Neural progenitor cell (in vitro differentiated cells): ENCODE data around the gene HMX1. TPM values are rescaled to one million over a fixed set of nuclear protein-coding genes. Genes with fewer than 3 reads are reported as not detected.
A peak's percentile ranks its signal among the peaks of the same experiment; 100 is the strongest.

Source experiments
- DNase-seq: peaks from one replicate; pipeline ENCODE4 v3.0.0-alpha.2; 2016; ENCODE audit warnings: low spot score
- H2AFZ ChIP-seq: fragments of 200-600 bp; sonication (generic); replicated peaks from 2 replicates; pipeline ENCODE4 v1.6.1; 2016; ENCODE audit warnings: antibody characterized with exemption
- H3F3A ChIP-seq: fragments of 200-600 bp; sonication (generic); 2 replicates; pipeline ENCODE4 v1.6.1; 2016; ENCODE audit warnings: antibody characterized with exemption, low read depth
- H3K27ac ChIP-seq: fragments of 200-600 bp; sonication (generic); 2 replicates; pipeline ENCODE4 v1.5.1; 2016; ENCODE audit warnings: mild to moderate bottlenecking
- H3K27me3 ChIP-seq: fragments of 200-600 bp; sonication (generic); 2 replicates; pipeline ENCODE4 v1.6.1; 2016; ENCODE audit warnings: mild to moderate bottlenecking, moderate library complexity
- H3K36me3 ChIP-seq: fragments of 200-600 bp; sonication (generic); 2 replicates; pipeline ENCODE4 v1.5.1; 2016
- H3K4me1 ChIP-seq: fragments of 200-600 bp; sonication (generic); 2 replicates; pipeline ENCODE4 v1.6.1; 2016; ENCODE audit warnings: mixed run types
- H3K4me2 ChIP-seq: fragments of 200-600 bp; sonication (generic); 2 replicates; pipeline ENCODE4 v1.6.1; 2016
- H3K4me3 ChIP-seq: fragments of 200-600 bp; sonication (generic); 2 replicates; pipeline ENCODE4 v1.5.1; 2016
- H3K79me2 ChIP-seq: fragments of 200-600 bp; sonication (generic); 2 replicates; pipeline ENCODE4 v1.6.1; 2016; ENCODE audit warnings: low read depth
- H3K9ac ChIP-seq: fragments of 200-600 bp; sonication (generic); 2 replicates; pipeline ENCODE4 v1.6.1; 2016
- H3K9me3 ChIP-seq: fragments of 200-600 bp; sonication (generic); 2 replicates; pipeline ENCODE4 v1.5.1; 2016; ENCODE audit warnings: low read depth
- H4K20me1 ChIP-seq: fragments of 200-600 bp; sonication (generic); 2 replicates; pipeline ENCODE4 v1.6.1; 2016; ENCODE audit warnings: low read depth
- H3K27ac Mint-ChIP-seq: 3 replicates; pipeline ENCODE4 v1.8.0; 2021; ENCODE audit warnings: mixed read lengths
- H3K27me3 Mint-ChIP-seq: 2 replicates; pipeline ENCODE4 v1.8.0; 2022; ENCODE audit warnings: low read depth, mild to moderate bottlenecking, inconsistent platforms, moderate library complexity, mixed read lengths; ENCODE audit not compliant: insufficient read depth
- H3K36me3 Mint-ChIP-seq: 3 replicates; pipeline ENCODE4 v1.8.0; 2021; ENCODE audit warnings: mixed read lengths
- H3K4me1 Mint-ChIP-seq: 3 replicates; pipeline ENCODE4 v1.8.0; 2021; ENCODE audit warnings: mixed read lengths
- H3K4me3 Mint-ChIP-seq: 3 replicates; pipeline ENCODE4 v1.8.0; 2021; ENCODE audit warnings: mild to moderate bottlenecking, moderate library complexity, mixed read lengths
- H3K9me3 Mint-ChIP-seq: 3 replicates; pipeline ENCODE4 v1.8.0; 2020; ENCODE audit warnings: mixed read lengths
- CTCF ChIP-seq: fragments of 200-600 bp; sonication (generic); IDR thresholded peaks from 2 replicates; pipeline ENCODE4 v1.5.1; 2017; ENCODE audit warnings: antibody characterized with exemption, mild to moderate bottlenecking
- EZH2 ChIP-seq: fragments of 200-600 bp; sonication (generic); IDR thresholded peaks from 2 replicates; pipeline ENCODE4 v1.6.1; 2017; ENCODE audit warnings: antibody characterized with exemption, mild to moderate bottlenecking, moderate library complexity
- EZH2phosphoT487 ChIP-seq: fragments of 200-600 bp; sonication (generic); IDR thresholded peaks from 2 replicates; pipeline ENCODE4 v1.6.1; 2017; ENCODE audit warnings: antibody characterized with exemption
- total RNA-seq: library from RNA; depleted of rRNA; stranded (reverse); fragments of >200 nt; gene quantifications from 2 replicates; pipeline ENCODE4 v1.2.3, GENCODE V29; 2015; ENCODE audit warnings: low replicate concordance

The HMX1 gene
- total RNA-seq, 1 donor from 2014 or later, result not detected

- Histone ChIP-seq H3K4me1 (peaks cover 12% of the 10 kb centered on the region), H3K9ac (no peak overlapping the region), H3K27me3 (peaks cover 100% of the 10 kb centered on the region), H3K4me2 (no peak overlapping the region), H2AFZ (no peak overlapping the region), H3K36me3 (no peaks in the 10 kb centered on the region), H3K4me3 (no peak overlapping the region), H3K27ac (no peak overlapping the region), H3K79me2 (no peaks in the 10 kb centered on the region), H3K9me3 (no peaks in the 10 kb centered on the region), H3F3A (peaks cover 3% of the 10 kb centered on the region), H4K20me1 (peaks cover 87% of the 10 kb centered on the region)
- peak; percentile 59 for TF ChIP-seq EZH2
- TF ChIP-seq CTCF, result no peak
- no peak for TF ChIP-seq EZH2phosphoT487
- Mint-ChIP-seq H3K4me3 (peak overlapping the region; percentile 13), H3K4me1 (peaks cover 15% of the 10 kb centered on the region), H3K9me3 (peaks cover 3% of the 10 kb centered on the region), H3K36me3 (no peaks in the 10 kb centered on the region), H3K27me3 (peaks cover 76% of the 10 kb centered on the region), H3K27ac (no peak overlapping the region)
- no peak for DNase-seq
Observed at GRCh38 chr4:8868321-8869001, 3.2 kb downstream of the HMX1 start.

- Mint-ChIP-seq H3K36me3 (no peaks in the 10 kb centered on the region), H3K9me3 (peaks cover 3% of the 10 kb centered on the region)
- peaks cover 87% of the 10 kb centered on the region for H4K20me1 ChIP-seq
Observed at GRCh38 chr4:8867624-8868320, 3.9 kb downstream of the HMX1 start.

GRCh38 chr4:8866828-8867623 is 4.6 kb downstream of the HMX1 start:
- peak; percentile 98 for TF ChIP-seq EZH2phosphoT487
- TF ChIP-seq EZH2, result peak; percentile 99
- TF ChIP-seq CTCF, result no peak
- Histone ChIP-seq H3K27me3 (peaks cover 100% of the 10 kb centered on the region), H3K4me2 (no peak overlapping the region), H3K9me3 (no peaks in the 10 kb centered on the region), H3K79me2 (no peaks in the 10 kb centered on the region), H3F3A (no peaks in the 10 kb centered on the region), H3K4me1 (peaks cover 6% of the 10 kb centered on the region), H3K36me3 (no peaks in the 10 kb centered on the region), H3K4me3 (no peak overlapping the region), H4K20me1 (peaks cover 87% of the 10 kb centered on the region), H3K27ac (no peak overlapping the region), H3K9ac (no peak overlapping the region), H2AFZ (no peak overlapping the region)
- Mint-ChIP-seq H3K27ac (no peak overlapping the region), H3K36me3 (no peaks in the 10 kb centered on the region), H3K27me3 (peaks cover 76% of the 10 kb centered on the region), H3K4me3 (no peak overlapping the region), H3K4me1 (peaks cover 13% of the 10 kb centered on the region), H3K9me3 (peaks cover 3% of the 10 kb centered on the region)
- DNase-seq, result peak; percentile 51

More at GRCh38 chr4:8867624-8868320, 3.9 kb downstream of the HMX1 start:
- Histone ChIP-seq H2AFZ (no peak overlapping the region), H3F3A (peaks cover 3% of the 10 kb centered on the region), H3K79me2 (no peaks in the 10 kb centered on the region), H3K4me3 (no peak overlapping the region), H3K4me2 (no peak overlapping the region), H3K27ac (no peak overlapping the region), H3K36me3 (no peaks in the 10 kb centered on the region), H3K27me3 (peaks cover 100% of the 10 kb centered on the region), H3K4me1 (peaks cover 12% of the 10 kb centered on the region), H3K9ac (no peak overlapping the region), H3K9me3 (no peaks in the 10 kb centered on the region)
- DNase-seq, result peak; percentile 31
- Mint-ChIP-seq H3K27ac (no peak overlapping the region), H3K27me3 (peaks cover 76% of the 10 kb centered on the region), H3K4me1 (peaks cover 15% of the 10 kb centered on the region), H3K4me3 (no peak overlapping the region)
- no peak for TF ChIP-seq EZH2
- TF ChIP-seq EZH2phosphoT487, result peak; percentile 17
- TF ChIP-seq CTCF, result no peak
